WI38 (cell line): ENCODE results near the gene MCM9.

Experiments
- H3K4me3 ChIP-seq: 2 replicates; pipeline ENCODE4 v1.5.1; 2011; ENCODE audit warnings: low read depth, mild to moderate bottlenecking, control low read depth, low read length
- TF ChIP-seq, protein P1 (sequence below): IDR thresholded peaks from 2 replicates; pipeline ENCODE4 v1.5.1; 2012; ENCODE audit warnings: low read depth, mild to moderate bottlenecking, control low read depth, low read length

Gene MCM9

GRCh38 chr6:118970866-118971265, 35.9 kb upstream of the MCM9 start:
- H3K4me3 ChIP-seq, result no peak overlapping the region

DNA sequence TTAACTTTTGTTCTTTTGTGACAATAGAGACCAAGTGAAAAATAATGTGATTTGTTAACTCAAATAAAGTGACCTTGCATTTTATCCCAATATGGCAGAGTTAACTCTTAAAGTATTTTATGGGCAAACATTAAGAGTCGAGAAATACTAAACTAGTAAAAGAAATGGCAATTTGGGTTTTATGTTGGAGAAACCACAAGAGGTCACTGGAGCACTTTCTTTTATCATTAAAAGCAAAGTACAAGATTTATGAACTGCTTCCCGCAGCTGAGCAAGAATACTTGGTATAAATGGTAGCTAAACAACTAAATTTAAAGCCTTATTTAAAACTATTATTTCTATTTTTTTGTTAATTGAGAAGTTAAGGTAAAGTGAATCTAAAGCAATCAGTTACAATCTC, 33.5 kb upstream of the MCM9 start:
- no peak overlapping the region for H3K4me3 ChIP-seq
- TF ChIP-seq, protein P1, sequence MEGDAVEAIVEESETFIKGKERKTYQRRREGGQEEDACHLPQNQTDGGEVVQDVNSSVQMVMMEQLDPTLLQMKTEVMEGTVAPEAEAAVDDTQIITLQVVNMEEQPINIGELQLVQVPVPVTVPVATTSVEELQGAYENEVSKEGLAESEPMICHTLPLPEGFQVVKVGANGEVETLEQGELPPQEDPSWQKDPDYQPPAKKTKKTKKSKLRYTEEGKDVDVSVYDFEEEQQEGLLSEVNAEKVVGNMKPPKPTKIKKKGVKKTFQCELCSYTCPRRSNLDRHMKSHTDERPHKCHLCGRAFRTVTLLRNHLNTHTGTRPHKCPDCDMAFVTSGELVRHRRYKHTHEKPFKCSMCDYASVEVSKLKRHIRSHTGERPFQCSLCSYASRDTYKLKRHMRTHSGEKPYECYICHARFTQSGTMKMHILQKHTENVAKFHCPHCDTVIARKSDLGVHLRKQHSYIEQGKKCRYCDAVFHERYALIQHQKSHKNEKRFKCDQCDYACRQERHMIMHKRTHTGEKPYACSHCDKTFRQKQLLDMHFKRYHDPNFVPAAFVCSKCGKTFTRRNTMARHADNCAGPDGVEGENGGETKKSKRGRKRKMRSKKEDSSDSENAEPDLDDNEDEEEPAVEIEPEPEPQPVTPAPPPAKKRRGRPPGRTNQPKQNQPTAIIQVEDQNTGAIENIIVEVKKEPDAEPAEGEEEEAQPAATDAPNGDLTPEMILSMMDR, result no peak

More at GRCh38 chr6:118970866-118971265, 35.9 kb upstream of the MCM9 start:
- TF ChIP-seq, protein P1, result no peak

GRCh38 chr6:118967239-118967638, 32.3 kb upstream of the MCM9 start:
- TF ChIP-seq, protein P1, result no peak
- no peak overlapping the region for H3K4me3 ChIP-seq

DNA sequence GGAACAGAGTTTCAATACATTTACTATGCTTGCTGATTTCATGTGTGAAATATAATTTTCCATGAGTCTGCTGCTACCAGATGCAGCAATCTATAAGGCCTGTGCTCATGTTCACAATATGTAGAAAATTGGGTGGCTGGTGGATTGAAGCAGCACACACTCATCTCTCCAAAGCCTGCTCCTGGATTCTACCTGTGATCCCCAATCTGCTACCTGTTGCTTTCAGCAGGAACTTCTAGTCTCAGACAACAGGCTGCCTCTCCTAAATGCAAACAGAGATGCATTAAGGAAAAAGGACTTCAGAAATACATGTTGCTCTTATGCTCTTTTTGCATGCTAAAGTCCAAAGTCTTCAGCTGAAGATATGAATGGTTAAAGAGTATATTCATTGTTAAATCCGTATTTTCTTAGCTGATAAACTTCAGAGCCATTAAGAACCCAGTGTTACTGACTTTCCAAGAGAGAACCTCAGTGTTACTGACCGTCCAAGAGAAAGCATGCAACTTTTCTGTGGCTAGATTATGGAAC, 30.9 kb upstream of the MCM9 start:
- no peak overlapping the region for H3K4me3 ChIP-seq
- TF ChIP-seq, protein P1, result no peak

DNA sequence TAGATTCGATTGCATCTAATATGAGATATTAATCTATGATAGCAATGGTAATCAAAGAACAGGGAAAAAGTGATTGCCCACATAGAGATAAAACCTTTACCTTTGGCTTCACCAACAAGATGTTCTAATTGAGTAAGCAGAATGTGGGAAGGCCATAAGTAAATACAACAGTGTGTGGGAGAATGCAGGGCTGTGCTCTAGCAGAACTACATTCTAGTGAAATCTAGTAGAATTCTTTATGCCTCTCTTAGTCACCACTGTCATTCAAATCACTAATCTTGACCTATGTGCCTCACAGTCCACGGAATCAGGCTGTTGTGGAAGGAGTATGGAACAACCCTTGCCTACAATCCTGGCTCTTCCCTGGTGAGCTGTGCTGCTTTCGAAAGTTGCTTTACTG, 30.4 kb upstream of the MCM9 start:
- no peak overlapping the region for H3K4me3 ChIP-seq
- TF ChIP-seq, protein P1, result no peak

- H3K4me3 ChIP-seq, result no peak overlapping the region
- TF ChIP-seq, protein P1, result no peak
These were observed 28.0 kb upstream of the MCM9 start for GRCh38 chr6:118963003-118963402.

GRCh38 chr6:118959903-118960302, 24.9 kb upstream of the MCM9 start:
- TF ChIP-seq, protein P1, result no peak
- no peak overlapping the region for H3K4me3 ChIP-seq
